ENCODE data around the gene HPRT1. TPM values are rescaled to one million over a fixed set of nuclear protein-coding genes. Genes with fewer than 3 reads are reported as not detected.

The HPRT1 gene
- total RNA-seq, 1 donor from 2014 or later = 17.8 TPM

- DNase-seq (ENCODE audit: low spot score in 2 of 2, unreplicated experiment in 2 of 2) = no peak
- Mint-ChIP-seq H3K36me3 (peaks cover 8% of the 10 kb centered on the region), H3K27ac (no peak overlapping the region), H3K4me1 (no peaks in the 10 kb centered on the region), H3K27me3 (ENCODE audit: low read depth) (no peaks in the 10 kb centered on the region), H3K4me3 (no peak overlapping the region), H3K9me3 (peaks cover 3% of the 10 kb centered on the region)
- TF ChIP-seq CTCF (IDR thresholded peaks at IDR 0.05; ENCODE audit: unreplicated experiment) = no peak
These were observed 33.7 kb upstream of the HPRT1 start for GRCh38 chrX:134426281-134426680.

GRCh38 chrX:134431894-134432293 is 28.1 kb upstream of the HPRT1 start:
- H3K4me1 Mint-ChIP-seq = no peaks in the 10 kb centered on the region
- no peaks in the 10 kb centered on the region for H3K27me3 Mint-ChIP-seq (ENCODE audit: low read depth)
- no peak for DNase-seq (ENCODE audit: low spot score in 2 of 2, unreplicated experiment in 2 of 2)
- H3K27ac Mint-ChIP-seq = no peak overlapping the region
- H3K4me3 Mint-ChIP-seq = no peak overlapping the region
- peaks cover 25% of the 10 kb centered on the region for H3K36me3 Mint-ChIP-seq
- peaks cover 14% of the 10 kb centered on the region for H3K9me3 Mint-ChIP-seq
- no peak for TF ChIP-seq CTCF (IDR thresholded peaks at IDR 0.05; ENCODE audit: unreplicated experiment)

- no peak overlapping the region for H3K27ac Mint-ChIP-seq
- no peak for TF ChIP-seq CTCF (IDR thresholded peaks at IDR 0.05; ENCODE audit: unreplicated experiment)
- H3K4me3 Mint-ChIP-seq = no peak overlapping the region
- DNase-seq (ENCODE audit: low spot score in 2 of 2, unreplicated experiment in 2 of 2) = no peak
- H3K36me3 Mint-ChIP-seq = peaks cover 26% of the 10 kb centered on the region
- H3K9me3 Mint-ChIP-seq = peaks cover 25% of the 10 kb centered on the region
- no peaks in the 10 kb centered on the region for H3K27me3 Mint-ChIP-seq (ENCODE audit: low read depth)
- no peaks in the 10 kb centered on the region for H3K4me1 Mint-ChIP-seq
These were observed 24.1 kb upstream of the HPRT1 start for GRCh38 chrX:134435894-134436293.

- H3K27me3 Mint-ChIP-seq (ENCODE audit: low read depth) = no peaks in the 10 kb centered on the region
- no peaks in the 10 kb centered on the region for H3K4me1 Mint-ChIP-seq
- no peak overlapping the region for H3K4me3 Mint-ChIP-seq
- DNase-seq (ENCODE audit: low spot score in 2 of 2, unreplicated experiment in 2 of 2) = no peak
- peaks cover 16% of the 10 kb centered on the region for H3K9me3 Mint-ChIP-seq
- TF ChIP-seq CTCF (IDR thresholded peaks at IDR 0.05; ENCODE audit: unreplicated experiment) = no peak
- no peak overlapping the region for H3K27ac Mint-ChIP-seq
- H3K36me3 Mint-ChIP-seq = peaks cover 4% of the 10 kb centered on the region
These were observed 16.9 kb upstream of the HPRT1 start for GRCh38 chrX:134443020-134443419.

- Mint-ChIP-seq H3K36me3 (peaks cover 4% of the 10 kb centered on the region), H3K4me1 (no peaks in the 10 kb centered on the region)
- TF ChIP-seq CTCF (IDR thresholded peaks at IDR 0.05; ENCODE audit: unreplicated experiment) = no peak
These were observed 16.5 kb upstream of the HPRT1 start for GRCh38 chrX:134443461-134443860.

GRCh38 chrX:134444681-134445080 is 15.3 kb upstream of the HPRT1 start:
- Mint-ChIP-seq H3K4me1 (no peaks in the 10 kb centered on the region), H3K27ac (no peak overlapping the region), H3K9me3 (peaks cover 11% of the 10 kb centered on the region), H3K4me3 (no peak overlapping the region), H3K36me3 (peaks cover under 1% of the 10 kb centered on the region), H3K27me3 (ENCODE audit: low read depth) (no peaks in the 10 kb centered on the region)
- no peak for DNase-seq (ENCODE audit: low spot score in 2 of 2, unreplicated experiment in 2 of 2)
- TF ChIP-seq CTCF (IDR thresholded peaks at IDR 0.05; ENCODE audit: unreplicated experiment) = no peak

More at GRCh38 chrX:134443461-134443860, 16.5 kb upstream of the HPRT1 start:
- peaks cover 14% of the 10 kb centered on the region for H3K9me3 Mint-ChIP-seq
- no peak for DNase-seq (ENCODE audit: low spot score in 2 of 2, unreplicated experiment in 2 of 2)
- no peaks in the 10 kb centered on the region for H3K27me3 Mint-ChIP-seq (ENCODE audit: low read depth)
- no peak overlapping the region for H3K4me3 Mint-ChIP-seq
- H3K27ac Mint-ChIP-seq = no peak overlapping the region

Data from mesothelial cell of epicardium (in vitro differentiated cells).